Smooth muscle cell (in vitro differentiated cells): ENCODE measurements around the gene SSMEM1. TPM values are rescaled to one million over a fixed set of nuclear protein-coding genes. Genes with fewer than 3 reads are reported as not detected.

ENCODE experiments used
- DNase-seq: peaks from one replicate; lab custom pipeline; 2025; ENCODE audit not compliant: unreplicated experiment; lab: John Stamatoyannopoulos, UW
- H2AFZ ChIP-seq: fragments of 200-600 bp; sonication (generic); 2 replicates; pipeline ENCODE4 v1.6.0; 2016; ENCODE audit warnings: antibody characterized with exemption, low read depth, mild to moderate bottlenecking
- H3F3A ChIP-seq: fragments of 200-600 bp; sonication (generic); 2 replicates; pipeline ENCODE4 v1.6.0; 2017; ENCODE audit warnings: antibody characterized with exemption, low read depth
- H3K27ac ChIP-seq: fragments of 200-600 bp; sonication (generic); 2 replicates; pipeline ENCODE4 v1.5.1; 2016; ENCODE audit warnings: low read depth, mild to moderate bottlenecking
- H3K27me3 ChIP-seq: fragments of 200-600 bp; sonication (generic); 2 replicates; pipeline ENCODE4 v1.6.1; 2016; ENCODE audit warnings: low read depth, mild to moderate bottlenecking
- H3K36me3 ChIP-seq: fragments of 200-600 bp; sonication (generic); 2 replicates; pipeline ENCODE4 v1.5.1; 2016; ENCODE audit warnings: low read depth
- H3K4me1 ChIP-seq: fragments of 200-600 bp; sonication (generic); 2 replicates; pipeline ENCODE4 v1.5.1; 2016; ENCODE audit warnings: low read depth
- H3K4me2 ChIP-seq: fragments of 200-600 bp; sonication (generic); 2 replicates; pipeline ENCODE4 v1.6.0; 2016; ENCODE audit warnings: mild to moderate bottlenecking
- H3K4me3 ChIP-seq: fragments of 200-600 bp; sonication (generic); 2 replicates; pipeline ENCODE4 v1.5.1; 2016; ENCODE audit warnings: mild to moderate bottlenecking
- H3K79me2 ChIP-seq: fragments of 200-600 bp; sonication (generic); 2 replicates; pipeline ENCODE4 v1.6.0; 2016; ENCODE audit warnings: low read depth, mild to moderate bottlenecking
- H3K9ac ChIP-seq: fragments of 200-600 bp; sonication (generic); 2 replicates; pipeline ENCODE4 v1.6.0; 2016; ENCODE audit warnings: low read depth
- H3K9me3 ChIP-seq: fragments of 200-600 bp; sonication (generic); replicated peaks from 2 replicates; pipeline ENCODE4 v1.5.1; 2016; ENCODE audit warnings: low read depth
- H4K20me1 ChIP-seq: fragments of 200-600 bp; sonication (generic); 2 replicates; pipeline ENCODE4 v1.6.0; 2016; ENCODE audit warnings: low read depth
- WGBS: methylation state at CpG from one replicate; pipeline ENCODE4 v1.1.7; 2016; ENCODE audit warnings: low lambda C conversion rate; 5-methylcytosine and 5-hydroxymethylcytosine counted together
- polyA plus RNA-seq: library from polyadenylated mRNA; unstranded; fragments of >200 nt; fragmentation: Nextera tagmentation; extraction: Ambion mirVana; gene quantifications from 2 replicates; pipeline ENCODE4 v1.2.1, GENCODE V29; 2016
- total RNA-seq: library from RNA; depleted of rRNA; stranded (reverse); fragments of >200 nt; gene quantifications from 2 replicates; pipeline ENCODE4 v1.2.3, GENCODE V29; 2014
- TF ChIP-seq, protein P1 (sequence below): fragments of 200-600 bp; sonication (generic); IDR thresholded peaks from 2 replicates; pipeline ENCODE4 v1.5.1; 2017; ENCODE audit warnings: borderline replicate concordance, mild to moderate bottlenecking, antibody characterized with exemption; ENCODE audit not compliant: insufficient read depth, poor library complexity, severe bottlenecking

The SSMEM1 gene, protein sequence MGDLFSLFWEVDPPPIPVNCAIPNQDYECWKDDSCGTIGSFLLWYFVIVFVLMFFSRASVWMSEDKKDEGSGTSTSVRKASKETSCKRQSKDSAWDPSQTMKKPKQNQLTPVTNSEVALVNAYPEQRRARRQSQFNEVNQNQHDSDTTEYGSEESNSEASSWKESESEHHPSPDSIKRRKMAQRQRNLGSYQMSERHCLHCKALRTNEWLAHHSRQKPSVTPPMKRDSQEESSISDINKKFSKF
- total RNA-seq (not detected in 2 replicates), polyA plus RNA-seq (not detected in 2 replicates)

DNA sequence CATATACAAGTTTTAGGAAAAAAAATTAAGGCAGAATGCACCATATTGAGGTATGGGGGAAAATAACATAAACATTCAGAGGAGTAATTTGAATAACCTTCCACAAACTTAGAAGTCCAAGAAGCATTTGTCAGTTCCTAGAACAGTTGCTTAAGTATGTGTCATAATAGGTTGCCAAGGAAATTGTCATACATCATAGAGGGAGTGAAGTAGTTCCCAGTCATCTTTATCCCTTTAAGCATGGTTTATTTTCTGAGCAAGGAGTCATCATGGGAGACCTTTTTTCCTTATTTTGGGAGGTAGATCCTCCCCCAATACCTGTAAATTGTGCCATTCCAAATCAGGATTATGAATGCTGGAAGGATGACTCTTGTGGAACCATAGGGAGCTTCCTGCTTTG lies at the start of gene SSMEM1:
TSS of gene SSMEM1 (plus strand) at position 219 of the 400 bp plus-strand sequence. CDS start at position 270, 51 bp downstream.
- Histone ChIP-seq H3F3A (peaks cover 14% of the 10 kb centered on the region), H3K4me1 (peaks cover 17% of the 10 kb centered on the region), H3K27me3 (no peaks in the 10 kb centered on the region), H3K4me2 (peak within 1 kb of the TSS; percentile 49), H3K9me3 (no peaks in the 10 kb centered on the region), H3K9ac (peak within 1 kb of the TSS; percentile 17), H3K4me3 (no peak within 1 kb of the TSS), H3K27ac (peak within 1 kb of the TSS; percentile 78), H3K79me2 (peaks cover 8% of the 10 kb centered on the region), H2AFZ (peak within 1 kb of the TSS; percentile 43), H3K36me3 (no peaks in the 10 kb centered on the region), H4K20me1 (no peaks in the 10 kb centered on the region)
- DNase-seq: no peak
- TF ChIP-seq, protein P1, sequence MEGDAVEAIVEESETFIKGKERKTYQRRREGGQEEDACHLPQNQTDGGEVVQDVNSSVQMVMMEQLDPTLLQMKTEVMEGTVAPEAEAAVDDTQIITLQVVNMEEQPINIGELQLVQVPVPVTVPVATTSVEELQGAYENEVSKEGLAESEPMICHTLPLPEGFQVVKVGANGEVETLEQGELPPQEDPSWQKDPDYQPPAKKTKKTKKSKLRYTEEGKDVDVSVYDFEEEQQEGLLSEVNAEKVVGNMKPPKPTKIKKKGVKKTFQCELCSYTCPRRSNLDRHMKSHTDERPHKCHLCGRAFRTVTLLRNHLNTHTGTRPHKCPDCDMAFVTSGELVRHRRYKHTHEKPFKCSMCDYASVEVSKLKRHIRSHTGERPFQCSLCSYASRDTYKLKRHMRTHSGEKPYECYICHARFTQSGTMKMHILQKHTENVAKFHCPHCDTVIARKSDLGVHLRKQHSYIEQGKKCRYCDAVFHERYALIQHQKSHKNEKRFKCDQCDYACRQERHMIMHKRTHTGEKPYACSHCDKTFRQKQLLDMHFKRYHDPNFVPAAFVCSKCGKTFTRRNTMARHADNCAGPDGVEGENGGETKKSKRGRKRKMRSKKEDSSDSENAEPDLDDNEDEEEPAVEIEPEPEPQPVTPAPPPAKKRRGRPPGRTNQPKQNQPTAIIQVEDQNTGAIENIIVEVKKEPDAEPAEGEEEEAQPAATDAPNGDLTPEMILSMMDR: no peak

DNA sequence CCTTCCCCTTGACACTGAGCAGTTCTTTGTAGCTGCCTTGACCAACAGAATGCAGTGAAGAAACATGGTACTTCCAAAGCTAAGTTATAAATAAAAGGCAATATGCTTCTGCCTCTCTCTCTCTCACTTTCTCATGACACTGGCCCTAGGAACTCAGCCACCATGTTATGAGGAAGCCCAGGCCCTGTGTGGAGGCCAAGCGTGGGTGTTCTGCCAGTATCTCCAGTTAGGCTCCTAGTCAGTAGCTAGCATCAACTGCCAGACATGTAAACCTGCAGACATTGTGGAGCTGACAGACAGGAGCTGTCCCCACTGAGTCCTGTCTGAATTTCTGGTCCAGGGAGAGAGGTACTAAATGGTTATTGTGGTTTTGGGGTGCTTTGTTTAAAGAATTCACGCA lies 47.6 kb upstream of the SSMEM1 start:
- Histone ChIP-seq H3K4me3 (no peak overlapping the region), H3K9me3 (no peaks in the 10 kb centered on the region), H3K27ac (no peak overlapping the region), H2AFZ (no peak overlapping the region), H3K9ac (no peak overlapping the region), H3F3A (no peaks in the 10 kb centered on the region), H3K4me2 (no peak overlapping the region), H3K36me3 (no peaks in the 10 kb centered on the region), H4K20me1 (no peaks in the 10 kb centered on the region), H3K27me3 (no peaks in the 10 kb centered on the region), H3K79me2 (no peaks in the 10 kb centered on the region), H3K4me1 (no peaks in the 10 kb centered on the region)
- TF ChIP-seq, protein P1: no peak
- 100% methylated on average over 2 of the region's 2 CpGs for WGBS
- no peak for DNase-seq

DNA sequence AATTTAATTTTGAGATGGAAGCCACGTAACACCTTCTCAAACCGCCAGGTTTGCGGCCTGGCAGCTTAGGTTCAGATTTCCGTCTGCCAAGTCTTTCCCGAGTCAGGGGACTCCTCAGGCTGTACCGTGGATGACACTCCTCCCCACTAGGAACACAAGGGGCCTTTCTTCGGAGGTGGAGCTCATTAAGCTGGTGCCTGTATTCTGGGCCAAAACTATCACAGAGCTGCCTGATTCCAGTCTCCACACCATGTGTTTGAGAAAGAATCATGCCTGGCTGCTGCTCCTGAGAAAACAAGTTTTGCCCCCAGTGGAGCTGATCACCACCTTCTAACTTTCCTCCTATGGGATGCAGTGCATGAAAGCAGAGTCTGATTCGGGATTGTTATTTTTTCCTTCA lies 47.2 kb upstream of the SSMEM1 start:
- Histone ChIP-seq H3K27ac (no peak overlapping the region), H2AFZ (no peak overlapping the region), H3K4me2 (no peak overlapping the region), H3K4me1 (no peaks in the 10 kb centered on the region), H3K4me3 (no peak overlapping the region), H4K20me1 (no peaks in the 10 kb centered on the region), H3K9me3 (no peaks in the 10 kb centered on the region), H3F3A (no peaks in the 10 kb centered on the region), H3K36me3 (no peaks in the 10 kb centered on the region), H3K79me2 (no peaks in the 10 kb centered on the region), H3K27me3 (no peaks in the 10 kb centered on the region), H3K9ac (no peak overlapping the region)
- 97% methylated on average over 8 of the region's 8 CpGs for WGBS
- TF ChIP-seq, protein P1: no peak
- no peak for DNase-seq

DNA sequence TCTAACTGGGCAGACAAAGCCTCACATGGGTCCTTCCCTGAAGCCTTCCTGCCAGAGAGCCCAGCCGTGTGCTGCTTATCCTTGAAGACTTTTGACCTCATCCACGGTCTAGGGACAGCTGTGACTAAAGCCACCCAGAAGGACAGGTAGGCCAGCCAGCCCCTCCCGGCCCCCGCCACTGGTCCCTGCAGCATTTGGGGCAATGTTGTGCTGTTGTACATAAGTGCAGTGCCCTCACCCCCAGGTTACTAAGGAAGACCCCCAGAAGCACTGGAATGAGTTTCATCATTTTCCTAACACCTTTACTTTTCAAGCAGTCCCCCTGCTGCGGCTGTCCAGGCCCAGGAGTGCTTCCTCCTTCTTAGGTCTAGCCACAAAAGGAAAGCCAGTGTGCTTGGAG lies 45.5 kb upstream of the SSMEM1 start:
- no peaks in the 10 kb centered on the region for H3K36me3 ChIP-seq

More for the DNA sequence above, 45.5 kb upstream of the SSMEM1 start:
- Histone ChIP-seq H3K4me1 (no peaks in the 10 kb centered on the region), H3K79me2 (no peaks in the 10 kb centered on the region), H4K20me1 (no peaks in the 10 kb centered on the region), H3K27ac (no peak overlapping the region), H3K4me3 (no peak overlapping the region), H3K4me2 (no peak overlapping the region), H3K9me3 (no peaks in the 10 kb centered on the region), H3K9ac (no peak overlapping the region), H2AFZ (no peak overlapping the region), H3K27me3 (no peaks in the 10 kb centered on the region), H3F3A (no peaks in the 10 kb centered on the region)
- TF ChIP-seq, protein P1: no peak
- WGBS: 95% methylated on average over 5 of the region's 5 CpGs
- DNase-seq: no peak
